ENCODE measurements around the gene KIAA0232.

Gene KIAA0232

DNA sequence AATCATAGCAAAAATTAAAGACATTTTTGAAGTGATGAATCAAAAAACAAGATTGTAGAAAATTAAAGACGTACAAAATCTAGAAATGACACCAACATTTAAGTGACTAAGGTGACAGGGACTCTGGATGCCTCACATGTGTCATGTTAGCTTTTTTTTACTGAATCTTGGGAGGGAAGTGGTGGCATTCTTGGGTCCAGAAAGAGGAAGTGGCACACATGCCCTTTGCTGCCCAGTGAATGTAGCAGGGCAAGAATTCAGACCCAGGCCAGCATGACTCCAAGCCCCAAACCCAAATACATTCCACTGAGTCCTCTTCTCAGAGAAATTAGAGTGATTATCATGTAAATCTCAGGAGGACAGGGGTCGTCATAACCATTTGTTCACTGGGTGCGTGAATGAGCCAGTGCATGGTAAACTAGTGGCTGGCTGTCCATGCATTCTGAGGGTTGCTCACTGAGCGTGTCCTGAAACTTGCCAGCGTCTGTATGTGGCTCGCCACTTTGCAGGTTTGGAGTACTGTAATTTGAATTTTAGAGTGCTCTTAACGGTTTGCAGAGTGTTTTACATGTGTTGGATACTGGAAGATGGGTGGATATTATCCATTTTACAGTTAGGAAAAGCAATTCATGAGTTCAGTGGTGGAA lies 71.7 kb downstream of the KIAA0232 start:
- H3K4me3 ChIP-seq (ENCODE audit: insufficient read depth, low read length, poor library complexity, severe bottlenecking): no peak overlapping the region
- H3K9me3 ChIP-seq (ENCODE audit: insufficient read depth, low read length): no peaks in the 10 kb centered on the region; the same call in 1 of the 2 replicates
- no peaks in the 10 kb centered on the region for H3K9me2 ChIP-seq (replicated peaks; ENCODE audit: insufficient read depth, low read length)
- no peaks in the 10 kb centered on the region for H3K79me2 ChIP-seq (ENCODE audit: insufficient read depth, low read length)
- no peaks in the 10 kb centered on the region for H3K27me3 ChIP-seq (ENCODE audit: low read length)
- no peaks in the 10 kb centered on the region for H4K20me1 ChIP-seq (ENCODE audit: low read depth, low read length)
- H2AFZ ChIP-seq (ENCODE audit: low read depth, low read length, severe bottlenecking): no peak overlapping the region
- TF ChIP-seq, protein P1, sequence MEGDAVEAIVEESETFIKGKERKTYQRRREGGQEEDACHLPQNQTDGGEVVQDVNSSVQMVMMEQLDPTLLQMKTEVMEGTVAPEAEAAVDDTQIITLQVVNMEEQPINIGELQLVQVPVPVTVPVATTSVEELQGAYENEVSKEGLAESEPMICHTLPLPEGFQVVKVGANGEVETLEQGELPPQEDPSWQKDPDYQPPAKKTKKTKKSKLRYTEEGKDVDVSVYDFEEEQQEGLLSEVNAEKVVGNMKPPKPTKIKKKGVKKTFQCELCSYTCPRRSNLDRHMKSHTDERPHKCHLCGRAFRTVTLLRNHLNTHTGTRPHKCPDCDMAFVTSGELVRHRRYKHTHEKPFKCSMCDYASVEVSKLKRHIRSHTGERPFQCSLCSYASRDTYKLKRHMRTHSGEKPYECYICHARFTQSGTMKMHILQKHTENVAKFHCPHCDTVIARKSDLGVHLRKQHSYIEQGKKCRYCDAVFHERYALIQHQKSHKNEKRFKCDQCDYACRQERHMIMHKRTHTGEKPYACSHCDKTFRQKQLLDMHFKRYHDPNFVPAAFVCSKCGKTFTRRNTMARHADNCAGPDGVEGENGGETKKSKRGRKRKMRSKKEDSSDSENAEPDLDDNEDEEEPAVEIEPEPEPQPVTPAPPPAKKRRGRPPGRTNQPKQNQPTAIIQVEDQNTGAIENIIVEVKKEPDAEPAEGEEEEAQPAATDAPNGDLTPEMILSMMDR (IDR thresholded peaks at IDR 0.05; ENCODE audit: insufficient read depth, low read length, poor library complexity, severe bottlenecking): no peak
- TF ChIP-seq EZH2phosphoT487 (conservative IDR thresholded peaks at IDR 0.05; ENCODE audit: low read length): no peak
- H3F3A ChIP-seq (ENCODE audit: insufficient read depth): no peaks in the 10 kb centered on the region
- peaks cover 4% of the 10 kb centered on the region; the same call in 1 of the 2 replicates for H3K36me3 ChIP-seq (ENCODE audit: low read length)
- no peak overlapping the region for H3K9ac ChIP-seq (ENCODE audit: low read length)
- H3K27ac ChIP-seq (ENCODE audit: low read depth, low read length): no peak overlapping the region
- no peak overlapping the region for H3K4me2 ChIP-seq (ENCODE audit: low read depth, low read length, poor library complexity, severe bottlenecking)

DNA sequence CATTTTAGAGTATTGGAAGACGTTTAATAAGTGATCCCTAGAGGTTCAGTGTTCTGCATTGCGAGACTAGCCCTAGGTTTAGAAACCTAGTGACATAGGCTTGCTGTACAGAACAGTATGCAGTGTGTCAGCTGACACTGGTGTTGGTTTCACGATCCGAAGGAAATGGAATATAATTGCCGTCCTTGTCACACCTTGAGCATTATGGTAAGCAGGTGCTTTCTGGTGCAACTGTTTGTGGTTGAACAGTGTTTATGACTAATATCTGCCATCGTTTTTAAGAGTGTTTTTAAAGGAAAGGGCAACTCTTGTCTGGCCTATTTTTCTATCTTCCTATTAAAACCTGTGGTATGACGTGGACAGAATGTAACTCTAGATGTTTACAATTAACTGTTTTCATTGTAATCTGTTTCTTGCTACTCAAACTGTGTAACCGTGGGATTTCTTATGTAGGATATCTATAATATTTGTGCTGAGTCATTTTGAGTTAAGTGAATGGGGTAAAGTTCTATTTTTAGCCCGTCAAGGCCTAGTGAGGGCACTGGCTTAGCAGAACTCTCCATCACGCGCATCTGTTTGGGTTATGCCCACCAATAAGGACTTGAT lies 73.3 kb downstream of the KIAA0232 start:
- Histone ChIP-seq H2AFZ (ENCODE audit: low read depth, low read length, severe bottlenecking) (no peak overlapping the region), H3K4me3 (ENCODE audit: insufficient read depth, low read length, poor library complexity, severe bottlenecking) (no peak overlapping the region), H3K9me2 (replicated peaks; ENCODE audit: insufficient read depth, low read length) (no peaks in the 10 kb centered on the region), H3K79me2 (ENCODE audit: insufficient read depth, low read length) (no peaks in the 10 kb centered on the region), H3K27ac (ENCODE audit: low read depth, low read length) (no peak overlapping the region), H3K9ac (ENCODE audit: low read length) (no peak overlapping the region), H3K27me3 (ENCODE audit: low read length) (no peaks in the 10 kb centered on the region), H3K4me2 (ENCODE audit: low read depth, low read length, poor library complexity, severe bottlenecking) (no peak overlapping the region), H4K20me1 (ENCODE audit: low read depth, low read length) (no peaks in the 10 kb centered on the region), H3K9me3 (ENCODE audit: insufficient read depth, low read length) (no peaks in the 10 kb centered on the region; the same call in 1 of the 2 replicates), H3F3A (ENCODE audit: insufficient read depth) (no peaks in the 10 kb centered on the region), H3K36me3 (ENCODE audit: low read length) (peaks cover 4% of the 10 kb centered on the region; the same call in 1 of the 2 replicates)
- no peak for TF ChIP-seq EZH2phosphoT487 (conservative IDR thresholded peaks at IDR 0.05; ENCODE audit: low read length)
- TF ChIP-seq, protein P1 (IDR thresholded peaks at IDR 0.05; ENCODE audit: insufficient read depth, low read length, poor library complexity, severe bottlenecking): no peak

DNA sequence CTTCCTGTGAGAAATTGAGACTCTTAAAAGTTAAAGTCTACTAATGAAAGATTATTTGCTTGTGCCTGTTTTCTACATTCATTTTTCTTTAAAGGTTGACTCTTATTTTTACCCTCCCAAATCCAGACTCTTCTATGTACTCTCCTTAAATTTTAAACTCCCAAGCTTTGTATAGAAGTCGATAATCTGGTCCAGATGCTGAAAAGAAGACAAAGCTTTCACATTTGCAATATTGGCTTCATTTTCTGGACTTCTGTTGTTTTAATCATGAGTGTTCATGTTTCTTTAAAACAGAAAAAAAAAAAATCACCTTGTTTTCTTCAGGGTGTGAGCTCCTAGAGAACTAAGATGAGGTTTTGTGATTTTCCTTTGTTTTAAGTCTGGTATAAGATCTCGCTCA lies 73.9 kb downstream of the KIAA0232 start:
- no peaks in the 10 kb centered on the region for H3K9me2 ChIP-seq (replicated peaks; ENCODE audit: insufficient read depth, low read length)
- no peaks in the 10 kb centered on the region for H4K20me1 ChIP-seq (ENCODE audit: low read depth, low read length)
- H3F3A ChIP-seq (ENCODE audit: insufficient read depth): no peaks in the 10 kb centered on the region
- no peaks in the 10 kb centered on the region for H3K27me3 ChIP-seq (ENCODE audit: low read length)
- no peak overlapping the region for H3K27ac ChIP-seq (ENCODE audit: low read depth, low read length)
- H3K9me3 ChIP-seq (ENCODE audit: insufficient read depth, low read length): no peaks in the 10 kb centered on the region; the same call in 1 of the 2 replicates
- no peaks in the 10 kb centered on the region; the same call in 1 of the 2 replicates for H3K36me3 ChIP-seq (ENCODE audit: low read length)
- H3K4me2 ChIP-seq (ENCODE audit: low read depth, low read length, poor library complexity, severe bottlenecking): no peak overlapping the region
- TF ChIP-seq, protein P1 (IDR thresholded peaks at IDR 0.05; ENCODE audit: insufficient read depth, low read length, poor library complexity, severe bottlenecking): no peak
- TF ChIP-seq EZH2phosphoT487 (conservative IDR thresholded peaks at IDR 0.05; ENCODE audit: low read length): no peak
- H3K79me2 ChIP-seq (ENCODE audit: insufficient read depth, low read length): no peaks in the 10 kb centered on the region
- no peak overlapping the region for H3K4me3 ChIP-seq (ENCODE audit: insufficient read depth, low read length, poor library complexity, severe bottlenecking)
- H2AFZ ChIP-seq (ENCODE audit: low read depth, low read length, severe bottlenecking): no peak overlapping the region
- no peak overlapping the region for H3K9ac ChIP-seq (ENCODE audit: low read length)

Measured in SU-DHL-6 (cell line).